CMK (cell line): ENCODE data around the gene CAMKK2.
A peak's percentile ranks its signal among the peaks of the same experiment; 100 is the strongest.
"Not testable (repeated sequence)": the region's sequence is repeated elsewhere in the genome, so short reads cannot be mapped to it uniquely, and the experiment has no call there.

Source experiments
- DNase-seq: peaks from one replicate; pipeline ENCODE4 v3.0.0-alpha.2; 2010; ENCODE audit warnings: low read depth

CAMKK2 gene

DNA sequence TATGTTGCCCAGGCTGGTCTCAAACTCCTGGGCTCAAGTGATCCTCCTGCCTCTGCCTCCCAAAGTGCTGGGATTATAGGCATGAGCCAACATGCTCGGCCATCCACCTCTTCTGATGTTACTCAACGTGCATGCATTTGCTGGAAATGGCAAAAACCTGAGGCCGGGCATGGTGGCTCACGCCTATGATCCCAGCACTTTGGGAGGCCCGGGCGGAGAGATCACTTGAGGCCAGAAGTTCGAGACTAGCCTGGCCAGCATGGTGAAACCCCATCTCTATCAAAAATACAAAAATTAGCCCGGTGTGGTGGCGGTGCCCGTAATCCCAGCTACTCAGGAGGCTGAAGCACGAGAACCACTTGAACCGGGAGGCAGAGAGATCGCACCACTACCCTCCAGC, 1.9 kb upstream of the CAMKK2 start:
- not testable (repeated sequence) for DNase-seq

- DNase-seq, result no peak
Measured at GRCh38 chr12:121297435-121297991, 1.0 kb upstream of the CAMKK2 start.

DNA sequence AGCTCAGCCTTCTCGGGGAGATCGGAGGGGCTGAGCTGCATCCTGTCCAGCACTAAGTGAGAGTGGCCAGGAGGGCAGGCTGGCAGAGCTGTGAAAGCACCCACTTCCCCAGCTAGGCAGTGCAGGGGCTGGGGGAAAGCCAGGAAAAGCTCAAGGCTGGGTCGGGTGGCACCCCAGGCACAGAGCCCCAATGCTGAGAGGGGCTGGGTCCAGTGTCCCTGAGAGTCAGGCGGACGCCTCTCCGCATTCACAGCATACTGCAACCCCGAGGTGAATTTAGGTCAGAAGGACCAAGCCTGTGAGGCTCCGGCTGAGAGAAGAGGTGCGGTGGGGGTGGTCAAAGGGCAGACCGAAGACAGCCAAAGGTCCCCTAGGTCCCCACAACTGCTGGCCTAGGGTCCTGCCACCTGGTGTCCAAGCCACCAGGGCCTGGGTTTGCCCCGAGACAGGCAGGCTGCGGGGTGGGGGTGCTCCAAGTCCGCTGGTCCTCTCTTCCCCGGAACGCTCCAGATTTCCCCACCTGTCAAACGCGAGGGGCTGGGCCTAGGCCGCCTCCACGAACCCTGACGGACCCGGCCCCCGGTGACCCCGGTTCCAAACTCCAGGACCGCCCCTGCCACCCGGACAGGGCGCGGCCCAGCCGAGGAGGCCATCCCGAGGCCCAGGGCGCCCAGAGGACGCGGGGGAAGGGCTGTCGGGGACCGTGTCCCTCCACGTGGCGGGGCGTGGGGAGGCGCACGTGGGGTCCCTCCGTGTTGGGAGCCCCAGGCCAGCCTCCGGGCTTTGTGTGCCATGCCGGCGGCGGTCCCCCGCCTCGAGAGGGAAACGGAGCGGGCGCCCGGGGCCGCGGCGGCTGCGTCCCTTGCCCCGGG, 527 bp downstream of the CAMKK2 start:
- peak; percentile 29 for DNase-seq

GRCh38 chr12:121295116-121295745, 1.3 kb downstream of the CAMKK2 start:
- DNase-seq, result no peak

- no peak for DNase-seq
Measured at GRCh38 chr12:121294151-121294889, 2.2 kb downstream of the CAMKK2 start.

- DNase-seq, result no peak
Measured at GRCh38 chr12:121293603-121294002, 2.9 kb downstream of the CAMKK2 start.

GRCh38 chr12:121290410-121290809, 6.1 kb downstream of the CAMKK2 start:
- DNase-seq, result no peak

DNA sequence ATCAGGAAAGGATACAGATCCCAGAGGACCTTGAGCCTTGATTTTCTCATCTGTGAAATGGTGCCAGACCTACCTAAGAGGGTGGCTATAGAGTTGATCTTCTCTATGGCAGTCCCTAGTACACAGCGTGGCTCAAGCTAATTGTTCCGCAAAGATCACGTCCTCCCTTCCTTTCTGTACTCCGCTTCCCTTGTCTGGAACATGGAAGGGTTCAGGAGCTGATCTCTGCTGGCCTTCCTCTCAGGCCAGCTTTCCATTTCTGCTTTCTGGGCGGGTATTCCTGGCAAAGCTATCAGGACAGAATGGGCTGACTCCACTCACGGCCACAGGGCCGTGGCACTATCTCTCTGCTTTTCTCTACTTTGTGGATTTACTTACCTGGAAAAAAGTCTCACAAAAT, 6.5 kb downstream of the CAMKK2 start:
- no peak for DNase-seq

DNA sequence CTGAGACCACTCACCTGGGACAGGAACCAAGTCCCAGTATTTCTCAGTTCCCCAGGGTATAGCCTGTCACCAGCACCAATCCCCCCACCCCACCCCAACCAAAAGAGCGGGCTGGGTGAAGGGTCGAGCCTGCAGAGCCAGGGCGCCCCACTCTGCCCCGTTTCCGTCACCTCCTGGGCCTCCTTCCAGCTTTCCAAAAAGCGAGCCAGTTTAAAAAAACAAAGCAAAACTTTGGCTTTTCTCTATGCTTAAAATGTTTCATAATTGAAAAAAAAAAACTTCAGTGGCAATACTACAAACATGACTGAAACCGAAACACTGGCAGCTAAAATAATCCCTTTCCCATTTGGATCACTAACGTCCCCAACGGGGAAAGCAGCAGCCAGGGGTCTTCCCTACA, 7.5 kb downstream of the CAMKK2 start:
- no peak for DNase-seq

DNA sequence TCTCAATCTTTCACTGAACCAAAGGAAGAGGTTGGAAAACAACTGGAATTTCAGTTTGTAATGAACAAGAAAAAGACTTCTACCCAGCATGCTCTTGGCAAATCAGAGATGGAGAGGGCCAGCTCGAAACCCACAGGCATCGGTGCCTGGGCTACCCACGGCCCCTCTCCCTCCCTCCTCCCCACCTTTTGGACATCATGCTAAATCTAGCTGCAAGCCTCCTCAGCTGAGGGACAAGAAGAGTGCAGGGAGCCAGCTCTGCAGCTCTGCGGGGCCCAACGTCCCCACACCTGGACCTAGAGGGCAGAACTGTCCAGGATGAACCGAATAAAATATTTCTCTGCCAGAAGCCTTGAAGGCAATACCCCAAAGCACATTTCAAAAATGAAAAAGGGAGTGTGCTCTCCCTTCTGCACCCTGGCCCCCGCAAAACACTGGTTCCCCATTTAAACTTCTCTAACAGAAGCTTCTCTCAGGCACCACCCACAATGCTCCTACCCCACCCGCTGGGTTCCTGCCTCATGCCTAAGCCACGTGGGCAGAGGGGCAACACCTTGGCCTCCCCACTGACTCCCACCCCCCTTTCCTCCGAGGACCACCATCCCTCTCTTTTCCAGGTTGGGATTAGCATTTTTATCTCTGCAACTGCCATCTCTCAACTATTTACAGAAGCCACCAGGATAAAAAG, 8.2 kb downstream of the CAMKK2 start:
- DNase-seq, result no peak

DNA sequence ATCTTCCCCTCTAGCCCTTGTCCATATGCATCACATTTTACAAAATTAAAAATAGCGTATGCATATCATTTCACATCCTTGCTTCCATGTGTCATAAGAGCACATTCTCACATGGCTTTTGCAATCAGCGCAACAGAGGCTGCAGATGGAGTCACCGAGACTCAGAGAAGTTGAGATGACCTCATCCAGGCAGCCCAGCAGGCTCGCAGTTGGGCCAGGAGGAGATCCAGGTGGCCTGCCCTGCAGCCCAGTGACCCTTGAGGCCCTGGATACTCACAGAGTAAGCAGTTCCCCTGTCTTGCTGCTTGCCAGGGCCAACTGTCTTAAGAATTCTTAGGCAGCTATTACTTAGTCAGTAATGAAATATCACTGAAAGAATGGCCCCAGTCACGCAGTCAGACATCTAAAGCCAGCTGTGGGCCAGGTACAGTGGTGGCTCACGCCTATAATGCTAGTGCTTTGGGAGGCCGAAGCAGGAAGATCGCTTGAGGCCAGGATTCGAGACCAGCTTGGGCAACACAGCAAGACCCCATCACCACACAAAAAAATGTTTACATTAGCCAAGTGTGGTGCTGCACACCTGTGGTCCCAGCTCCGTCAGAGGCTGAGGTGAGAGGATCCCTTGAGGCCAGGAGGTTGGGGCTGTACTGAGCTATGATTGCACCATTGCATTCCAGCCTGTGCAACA, 9.1 kb downstream of the CAMKK2 start:
- DNase-seq, result no peak

GRCh38 chr12:121285856-121286255, 10.7 kb downstream of the CAMKK2 start:
- DNase-seq, result no peak

- DNase-seq, result no peak
Measured at GRCh38 chr12:121284551-121285390, 11.7 kb downstream of the CAMKK2 start.

DNA sequence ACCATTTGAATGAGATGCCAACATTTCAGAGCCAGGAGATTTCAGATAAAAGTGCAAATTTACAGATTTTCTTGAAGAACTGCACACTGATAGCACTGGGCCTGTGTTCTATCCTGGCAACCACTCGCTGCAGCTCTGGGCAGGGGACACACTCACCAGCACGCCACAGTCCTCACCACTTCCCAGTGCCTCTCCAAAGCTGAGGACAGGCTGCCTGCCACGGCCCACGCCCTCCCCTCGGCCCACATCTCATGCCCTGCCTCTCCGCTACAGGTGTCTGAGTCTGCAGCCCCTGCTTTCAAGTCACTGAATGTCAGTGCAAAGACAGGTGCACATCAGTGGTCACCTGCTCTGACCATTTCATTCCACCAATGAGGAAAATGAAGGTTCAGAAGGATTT, 12.7 kb downstream of the CAMKK2 start:
- no peak for DNase-seq

GRCh38 chr12:121283388-121283787, 13.1 kb downstream of the CAMKK2 start:
- DNase-seq, result no peak

DNA sequence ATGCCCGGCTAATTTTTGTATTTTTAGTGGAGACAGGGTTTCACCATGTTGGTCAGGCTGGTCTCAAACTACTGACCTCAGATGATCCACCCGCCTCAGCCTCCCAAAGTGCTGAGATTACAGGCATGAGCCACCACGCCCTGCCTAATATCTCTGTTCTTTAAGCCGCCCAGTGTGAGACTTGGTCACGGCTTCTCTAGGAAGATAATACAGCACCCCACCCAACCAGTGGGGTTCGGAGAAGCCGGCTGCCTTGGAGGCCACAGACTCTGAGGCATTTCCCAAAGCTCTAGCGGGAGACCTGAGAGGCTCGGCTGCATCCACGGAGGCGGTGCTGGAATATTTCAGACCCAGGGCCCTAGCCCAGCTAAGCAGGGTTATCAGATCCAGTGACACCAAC, 13.6 kb downstream of the CAMKK2 start:
- DNase-seq, result not testable (repeated sequence)

- DNase-seq, result no peak
Measured at GRCh38 chr12:121282072-121282742, 14.3 kb downstream of the CAMKK2 start.

GRCh38 chr12:121281116-121281515, 15.4 kb downstream of the CAMKK2 start:
- DNase-seq, result not testable (repeated sequence)

DNA sequence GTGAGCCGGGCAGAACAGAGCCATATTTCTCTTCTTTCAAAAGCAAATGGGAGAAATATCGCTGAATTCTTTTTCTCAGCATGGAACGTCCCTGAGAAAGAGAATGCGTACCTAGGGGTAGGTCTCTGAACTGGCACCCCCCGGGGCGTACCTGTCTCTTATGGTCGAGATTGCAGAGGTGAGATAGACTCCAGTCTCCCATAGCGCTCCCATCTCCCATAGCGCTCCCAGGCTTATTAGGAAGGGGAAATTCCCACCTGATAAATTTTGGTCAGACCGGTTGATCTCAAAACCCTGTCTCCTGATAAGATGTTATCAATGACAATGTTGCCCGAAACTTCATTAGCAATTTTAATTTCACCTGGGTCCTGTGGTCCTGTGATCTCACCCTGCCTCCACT, 16.0 kb downstream of the CAMKK2 start:
- DNase-seq, result not testable (repeated sequence)

GRCh38 chr12:121279507-121279915, 17.0 kb downstream of the CAMKK2 start:
- no peak for DNase-seq
